SJSA1 (cell line): ENCODE results near the gene PDGFC. TPM values are rescaled to one million over a fixed set of nuclear protein-coding genes. Genes with fewer than 3 reads are reported as not detected.

Experiments
- DNase-seq, 2 experiments: peaks; one replicate each; pipeline ENCODE4 v3.0.0-alpha.2; 2015 to 2020; ENCODE audit warnings: low spot score in 2 of 2, low read depth in 1 of 2
- H3K27ac ChIP-seq: fragments of 250-450 bp; sonication (Bioruptor Pico); 2 replicates; pipeline ENCODE4 v1.5.1; 2020; ENCODE audit warnings: mild to moderate bottlenecking, moderate library complexity
- H3K27me3 ChIP-seq: fragments of 250-450 bp; sonication (Bioruptor Pico); replicated peaks from 2 replicates; pipeline ENCODE4 v1.5.1; 2020; ENCODE audit warnings: mild to moderate bottlenecking, moderate library complexity
- H3K36me3 ChIP-seq: fragments of 250-450 bp; sonication (Bioruptor Pico); 2 replicates; pipeline ENCODE4 v1.5.1; 2020; ENCODE audit warnings: mild to moderate bottlenecking
- H3K4me1 ChIP-seq: fragments of 250-450 bp; sonication (Bioruptor Pico); replicated peaks from 2 replicates; pipeline ENCODE4 v1.6.1; 2021; ENCODE audit warnings: mild to moderate bottlenecking
- H3K4me3 ChIP-seq: fragments of 250-450 bp; sonication (Bioruptor Pico); 2 replicates; pipeline ENCODE4 v1.5.1; 2020; ENCODE audit warnings: mild to moderate bottlenecking
- H3K9me3 ChIP-seq: fragments of 250-450 bp; sonication (Bioruptor Pico); replicated peaks from 2 replicates; pipeline ENCODE4 v1.5.1; 2020; ENCODE audit warnings: mild to moderate bottlenecking
- total RNA-seq: library from RNA; depleted of rRNA; stranded (reverse); fragments of >200 nt; shearing (Covaris generic); gene quantifications from 2 replicates; pipeline ENCODE4 v1.2.3, GENCODE V29; 2014

PDGFC gene
- total RNA-seq, 1 experiment from 2014 or later = 63.0 TPM

GRCh38 chr4:156765277-156765676 lies 206.3 kb downstream of the PDGFC start:
- Histone ChIP-seq H3K9me3 (no peaks in the 10 kb centered on the region), H3K27me3 (no peaks in the 10 kb centered on the region), H3K4me1 (no peaks in the 10 kb centered on the region), H3K4me3 (no peak overlapping the region), H3K27ac (no peak overlapping the region), H3K36me3 (peaks cover 17% of the 10 kb centered on the region)
- DNase-seq = no peak

GRCh38 chr4:156764846-156765245 lies 206.8 kb downstream of the PDGFC start:
- no peak overlapping the region for H3K4me3 ChIP-seq
- no peaks in the 10 kb centered on the region for H3K4me1 ChIP-seq
- no peak overlapping the region for H3K27ac ChIP-seq
- H3K27me3 ChIP-seq = no peaks in the 10 kb centered on the region
- no peaks in the 10 kb centered on the region for H3K9me3 ChIP-seq
- peaks cover 18% of the 10 kb centered on the region for H3K36me3 ChIP-seq
- DNase-seq = no peak

- Histone ChIP-seq H3K4me3 (no peak overlapping the region), H3K4me1 (no peaks in the 10 kb centered on the region), H3K27ac (no peak overlapping the region), H3K9me3 (no peaks in the 10 kb centered on the region), H3K36me3 (peaks cover 18% of the 10 kb centered on the region), H3K27me3 (no peaks in the 10 kb centered on the region)
- no peak for DNase-seq
Measured at GRCh38 chr4:156764145-156764544, 207.5 kb downstream of the PDGFC start.

GRCh38 chr4:156763511-156763910 lies 208.1 kb downstream of the PDGFC start:
- no peaks in the 10 kb centered on the region for H3K27me3 ChIP-seq
- H3K4me3 ChIP-seq = no peak overlapping the region
- H3K27ac ChIP-seq = no peak overlapping the region
- no peak for DNase-seq
- H3K9me3 ChIP-seq = no peaks in the 10 kb centered on the region
- H3K4me1 ChIP-seq = no peaks in the 10 kb centered on the region
- peaks cover 18% of the 10 kb centered on the region for H3K36me3 ChIP-seq

GRCh38 chr4:156762851-156763250 lies 208.7 kb downstream of the PDGFC start:
- no peak overlapping the region for H3K4me3 ChIP-seq
- H3K9me3 ChIP-seq = no peaks in the 10 kb centered on the region
- no peak for DNase-seq
- H3K36me3 ChIP-seq = peaks cover 18% of the 10 kb centered on the region
- H3K27ac ChIP-seq = no peak overlapping the region
- no peaks in the 10 kb centered on the region for H3K4me1 ChIP-seq
- no peaks in the 10 kb centered on the region for H3K27me3 ChIP-seq

DNA sequence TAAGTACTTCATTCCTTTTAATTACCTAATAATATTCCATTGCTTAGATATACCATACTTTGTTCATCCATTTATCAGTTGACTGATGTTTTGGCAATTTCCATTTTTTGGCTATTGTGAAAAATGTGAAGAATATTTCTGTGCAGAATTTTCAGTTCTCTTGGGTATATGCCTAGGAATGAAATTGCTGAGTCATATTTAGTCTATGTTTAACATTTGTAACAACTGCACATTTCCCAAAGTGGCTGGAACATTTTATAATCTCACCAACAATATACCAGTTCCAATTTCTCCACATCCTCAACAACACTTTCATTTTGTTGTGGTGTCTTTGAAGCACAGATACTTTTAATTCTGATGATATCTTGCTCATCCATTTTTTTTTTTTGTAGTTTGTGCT lies 215.5 kb downstream of the PDGFC start:
- Histone ChIP-seq H3K27ac (no peak overlapping the region), H3K27me3 (no peaks in the 10 kb centered on the region), H3K4me1 (peaks cover 8% of the 10 kb centered on the region), H3K36me3 (peaks cover 9% of the 10 kb centered on the region), H3K9me3 (no peaks in the 10 kb centered on the region), H3K4me3 (no peak overlapping the region)
- no peak for DNase-seq

- no peak for DNase-seq
- no peaks in the 10 kb centered on the region for H3K9me3 ChIP-seq
- peaks cover 13% of the 10 kb centered on the region for H3K4me1 ChIP-seq
- H3K27me3 ChIP-seq = no peaks in the 10 kb centered on the region
- H3K36me3 ChIP-seq = no peaks in the 10 kb centered on the region
- no peak overlapping the region for H3K4me3 ChIP-seq
- H3K27ac ChIP-seq = no peak overlapping the region
Measured at GRCh38 chr4:156754832-156755570, 216.6 kb downstream of the PDGFC start.

DNA sequence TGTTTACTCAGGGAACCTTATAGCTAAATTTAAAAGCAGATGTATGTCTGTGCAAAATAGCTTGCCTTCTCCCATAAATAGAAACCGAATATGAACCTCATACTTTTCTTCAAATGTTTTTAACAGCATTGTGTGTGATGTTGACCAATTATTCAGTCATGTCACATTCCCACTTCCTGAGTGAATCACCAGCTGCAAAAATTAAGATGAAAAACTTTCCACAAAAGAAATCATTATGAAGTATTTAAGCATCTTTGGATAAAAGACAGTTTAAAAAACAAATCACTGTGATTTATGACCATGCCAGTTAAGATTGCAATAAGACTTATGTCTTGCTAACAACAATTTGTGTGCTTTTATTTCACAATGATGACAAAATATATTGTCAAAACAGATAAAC lies 220.1 kb downstream of the PDGFC start:
- Histone ChIP-seq H3K4me1 (peaks cover 13% of the 10 kb centered on the region), H3K27ac (no peak overlapping the region), H3K27me3 (no peaks in the 10 kb centered on the region), H3K9me3 (no peaks in the 10 kb centered on the region; the same call in 1 of the 2 replicates), H3K36me3 (no peaks in the 10 kb centered on the region), H3K4me3 (no peak overlapping the region)
- peak in 1 of 2 experiments; percentile 28 for DNase-seq

DNA sequence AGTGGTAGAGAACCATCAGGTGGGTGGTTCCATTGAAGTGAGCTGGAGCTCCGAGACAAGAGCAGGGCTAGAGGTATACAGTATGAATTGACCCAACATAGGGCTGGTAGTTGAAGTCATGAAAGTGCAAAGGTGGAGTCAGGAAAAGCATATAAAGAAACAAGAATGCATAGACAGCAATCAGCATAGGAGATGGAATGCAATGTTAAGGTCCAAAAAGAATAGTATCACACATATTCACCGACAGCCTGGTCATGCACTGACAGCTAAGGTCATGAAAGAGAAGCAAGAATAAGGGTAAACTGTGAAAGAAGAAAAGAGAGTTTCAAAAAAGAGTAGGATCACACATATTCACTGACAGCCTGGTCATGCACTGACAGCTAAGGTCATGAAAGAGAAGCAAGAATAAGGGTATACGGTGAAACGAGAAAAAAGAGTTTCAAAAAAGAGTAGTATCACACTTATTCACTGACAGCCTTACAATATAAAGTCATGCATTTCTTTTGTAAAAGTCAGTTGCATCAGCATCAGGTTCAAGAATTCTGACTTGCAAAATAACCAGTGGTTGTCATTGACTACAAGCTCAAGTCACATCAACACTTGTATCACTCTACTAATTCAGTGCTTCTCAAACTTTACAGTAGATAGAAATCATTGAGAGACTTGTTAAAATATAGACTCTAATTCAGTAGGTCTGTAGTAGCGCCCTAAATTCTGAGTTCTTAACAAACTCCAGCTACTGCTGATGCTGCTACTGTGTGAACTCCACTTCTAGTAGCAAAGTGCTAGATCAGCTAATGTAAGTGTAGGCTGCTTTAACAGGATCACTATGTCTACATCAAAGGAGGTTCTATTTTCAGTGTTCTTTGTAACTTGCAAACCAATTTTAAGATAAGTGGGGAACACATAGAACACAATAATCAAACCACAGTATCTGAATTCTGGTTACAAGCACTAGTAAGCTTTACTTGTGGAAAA lies 221.9 kb downstream of the PDGFC start:
- Histone ChIP-seq H3K27ac (no peak overlapping the region), H3K4me1 (peaks cover 13% of the 10 kb centered on the region)
- no peak for DNase-seq

DNA sequence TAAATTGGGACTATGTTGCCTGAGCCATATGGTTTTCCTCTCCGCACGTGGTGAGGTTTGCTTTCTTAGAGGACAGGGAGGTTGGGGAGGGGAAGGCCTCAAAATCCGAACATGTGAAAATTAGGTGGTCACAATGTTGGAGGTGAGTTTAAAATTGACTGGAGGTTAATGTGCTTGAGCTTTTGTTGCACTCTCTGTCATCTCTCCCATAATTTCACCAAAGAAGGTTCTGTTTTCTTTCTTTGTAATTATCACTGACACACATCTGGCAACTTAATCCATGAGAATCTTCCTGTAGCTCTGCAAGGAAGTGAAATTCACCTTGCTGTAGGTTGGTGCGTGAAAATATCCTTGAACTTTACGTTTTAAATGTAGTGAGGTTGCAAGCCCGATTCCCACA lies 225.5 kb downstream of the PDGFC start:
- Histone ChIP-seq H3K36me3 (no peaks in the 10 kb centered on the region), H3K4me1 (peaks cover 4% of the 10 kb centered on the region), H3K27me3 (no peaks in the 10 kb centered on the region), H3K27ac (no peak overlapping the region), H3K4me3 (no peak overlapping the region), H3K9me3 (no peaks in the 10 kb centered on the region; the same call in 1 of the 2 replicates)
- DNase-seq = no peak

More for the DNA sequence above, 221.9 kb downstream of the PDGFC start:
- no peak overlapping the region for H3K4me3 ChIP-seq
- H3K36me3 ChIP-seq = no peaks in the 10 kb centered on the region
- H3K27me3 ChIP-seq = no peaks in the 10 kb centered on the region
- no peaks in the 10 kb centered on the region; the same call in 1 of the 2 replicates for H3K9me3 ChIP-seq

DNA sequence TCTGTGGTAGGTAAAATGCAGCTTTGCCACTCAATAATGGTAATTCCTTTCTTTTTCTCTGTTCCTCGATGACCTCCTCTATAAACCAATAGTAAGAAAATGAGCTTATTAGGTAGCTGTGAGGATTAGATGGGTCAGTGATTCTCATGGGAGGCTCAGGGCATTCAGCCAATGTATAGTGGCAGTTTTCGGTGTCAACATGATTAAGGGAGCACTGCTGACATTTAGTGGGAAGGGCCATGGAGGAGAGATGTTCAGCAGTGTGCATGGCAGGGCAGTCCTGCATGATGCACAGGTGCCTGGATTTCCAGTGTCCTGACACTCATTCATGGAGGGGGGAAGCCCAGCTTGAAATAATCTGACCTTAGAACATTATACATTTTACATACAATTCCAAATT lies 232.8 kb downstream of the PDGFC start:
- Histone ChIP-seq H3K27me3 (no peaks in the 10 kb centered on the region), H3K27ac (no peak overlapping the region), H3K36me3 (no peaks in the 10 kb centered on the region), H3K4me3 (no peak overlapping the region), H3K9me3 (no peaks in the 10 kb centered on the region), H3K4me1 (peaks cover 15% of the 10 kb centered on the region)
- DNase-seq = no peak

- H3K4me3 ChIP-seq = no peak overlapping the region
- no peaks in the 10 kb centered on the region for H3K27me3 ChIP-seq
- peaks cover 15% of the 10 kb centered on the region for H3K4me1 ChIP-seq
- no peaks in the 10 kb centered on the region for H3K36me3 ChIP-seq
- peak in 1 of 2 experiments; percentile 56 for DNase-seq
- 0 out of 2 replicates have a peak, but pooled peaks cover 2% of the 10 kb centered on the region for H3K9me3 ChIP-seq
- peak overlapping the region; percentile 34 for H3K27ac ChIP-seq
Measured at GRCh38 chr4:156734965-156735895, 236.4 kb downstream of the PDGFC start.

- H3K27ac ChIP-seq = no peak overlapping the region
- no peaks in the 10 kb centered on the region for H3K27me3 ChIP-seq
- H3K4me1 ChIP-seq = peaks cover 15% of the 10 kb centered on the region
- no peak for DNase-seq
- 0 out of 2 replicates have a peak, but pooled peaks cover 2% of the 10 kb centered on the region for H3K9me3 ChIP-seq
- no peaks in the 10 kb centered on the region for H3K36me3 ChIP-seq
- H3K4me3 ChIP-seq = no peak overlapping the region
Measured at GRCh38 chr4:156733582-156733981, 238.0 kb downstream of the PDGFC start.
